ENCODE data around the gene SERPIND1. TPM values are rescaled to one million over a fixed set of nuclear protein-coding genes. Genes with fewer than 3 reads are reported as not detected.

Gene SERPIND1
- total and polyA plus RNA-seq, 2 of the 8 experiments (the other 6 are each of a cell fraction or from before 2014, with no cell fraction given) = not detected

DNA sequence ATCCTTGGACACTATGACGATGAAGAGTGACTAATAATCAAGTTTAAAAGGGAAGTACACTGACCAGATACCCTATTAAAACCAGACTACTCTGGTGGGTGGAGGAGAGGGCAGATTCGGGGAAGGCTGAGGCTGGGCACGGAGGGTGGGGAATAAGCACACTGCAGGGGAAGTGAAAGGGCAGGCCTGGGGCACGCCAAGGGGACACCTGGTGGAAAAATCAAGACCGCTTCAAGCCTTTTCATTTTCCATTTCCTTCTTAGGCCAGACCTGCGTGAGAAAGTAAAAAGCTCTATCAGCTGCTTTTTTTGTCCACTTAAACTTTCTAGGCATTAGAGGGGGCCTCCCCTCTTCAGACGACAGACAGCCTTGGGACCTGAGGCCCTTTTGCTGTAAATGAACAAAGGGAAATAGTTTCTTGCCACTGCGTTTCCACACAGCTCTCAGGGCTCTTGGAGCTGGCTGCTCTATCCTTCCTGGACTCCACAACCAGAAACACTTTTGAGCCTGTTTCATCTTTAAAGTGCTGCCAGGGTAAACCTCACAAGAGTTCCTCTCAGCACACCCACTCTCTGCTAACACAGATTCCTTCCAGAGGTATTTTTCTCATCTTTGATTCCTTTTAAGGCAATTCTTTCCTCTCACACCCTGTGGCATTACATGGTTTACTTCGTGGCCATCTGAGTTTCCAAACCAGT, 25.0 kb upstream of the SERPIND1 start:
- ChIA-PET CTCF (ENCODE audit: partially characterized antibody) (interaction anchor here (1.2 to 3.8 kb wide), 2 partner anchors 10 to 35 kb away, joined by 5 to 24 read pairs; no protein-coding TSS in a partner anchor), POLR2A (ENCODE audit: partially characterized antibody) (no interaction called here)
- Histone ChIP-seq H3K23ac (ENCODE audit: insufficient read length) (no peak overlapping the region), H3K4me2 (ENCODE audit: insufficient read depth in 1 of 2, low read depth in 2 of 2, low read length in 2 of 2) (no peak overlapping the region), H2BK15ac (ENCODE audit: low read length) (no peak overlapping the region), H3K23me2 (ENCODE audit: low read depth, low read length) (no peaks in the 10 kb centered on the region), H3K79me2 (ENCODE audit: control insufficient read depth in 1 of 2, insufficient read depth in 2 of 2, low read length in 2 of 2) (no peaks in the 10 kb centered on the region), H3K27me3 (replicated peaks in 1 of 4; ENCODE audit: control insufficient read depth in 3 of 4, extremely low read depth in 1 of 4, insufficient read depth in 3 of 4, low read length in 3 of 4) (no peaks in the 10 kb centered on the region), H2BK120ac (replicated peaks; ENCODE audit: low read depth, low read length) (no peak overlapping the region), H3K56ac (replicated peaks; ENCODE audit: insufficient read length, low read depth, low read length) (no peak overlapping the region), H3K4me1 (replicated peaks in 1 of 4; ENCODE audit: control insufficient read depth in 3 of 4, insufficient read depth in 4 of 4, low read length in 3 of 4) (no peaks in the 10 kb centered on the region), H3K4me3 (ENCODE audit: extremely low read depth in 1 of 4, insufficient read depth in 2 of 4, low read depth in 3 of 4, low read length in 4 of 4) (no peak overlapping the region), H3K27ac (ENCODE audit: low read depth, low read length) (no peak overlapping the region), H2BK20ac (ENCODE audit: low read length) (no peak overlapping the region), H3K36me3 (ENCODE audit: control insufficient read depth in 2 of 4, insufficient read depth in 4 of 4, low read length in 3 of 4) (no peaks in the 10 kb centered on the region; a peak in 1 of 8 replicates), H4K8ac (ENCODE audit: extremely low read depth, insufficient read depth, low read length) (no peak overlapping the region), H4K20me1 (replicated peaks in 1 of 2; ENCODE audit: control insufficient read depth in 1 of 2, insufficient read depth in 2 of 2, low read length in 2 of 2) (peaks cover 2 to 8% of the 10 kb centered on the region in 2 experiments), H3K14ac (ENCODE audit: insufficient read length) (no peak overlapping the region), H3K9me3 (ENCODE audit: insufficient read depth in 2 of 2, low read depth in 1 of 2, low read length in 1 of 2) (no peaks in the 10 kb centered on the region), H3K4ac (replicated peaks; ENCODE audit: insufficient read length, low read depth, low read length) (no peak overlapping the region), H4K91ac (replicated peaks; ENCODE audit: insufficient read length, low read length) (no peak overlapping the region), H3K9ac (replicated peaks in 1 of 4; ENCODE audit: extremely low read depth in 1 of 4, low read depth in 3 of 4, low read length in 3 of 4) (no peak overlapping the region), H2AK5ac (ENCODE audit: low read depth, low read length) (no peak overlapping the region), H2BK12ac (ENCODE audit: low read depth, low read length) (no peak overlapping the region), H3K18ac (ENCODE audit: extremely low read depth, low read length) (no peak overlapping the region), H2BK5ac (ENCODE audit: low read depth, low read length) (no peak overlapping the region), H4K5ac (ENCODE audit: insufficient read length, low read depth, low read length) (no peak overlapping the region), H2AFZ (ENCODE audit: low read length) (no peak overlapping the region), H3K79me1 (ENCODE audit: low read depth, low read length) (no peaks in the 10 kb centered on the region)
- FAIRE-seq = no peak
- WGBS, 2 experiments (ENCODE audit: extremely low coverage in 1 of 2, insufficient coverage in 1 of 2, insufficient read length in 1 of 2, insufficient replicate concordance in 2 of 2, low coverage in 1 of 2, low lambda C conversion rate in 2 of 2, missing lambda C conversion rate in 1 of 2) = 89% methylated on average over 9 of the region's 9 CpGs; no CpG with 5 or more reads in 1 of the 2 experiments
- no peak for DNase-seq (ENCODE audit: low read depth in 1 of 2, low spot score in 2 of 2)
- TF ChIP-seq ATF2 (IDR thresholded peaks at IDR 0.05; ENCODE audit: low read length) (no peak), EP300 (IDR thresholded peaks at IDR 0.05; ENCODE audit: borderline replicate concordance in 1 of 2, low read depth in 2 of 2, low read length in 2 of 2) (no peak), CTBP2 (IDR thresholded peaks at IDR 0.05; ENCODE audit: borderline replicate concordance, insufficient read depth, insufficient read length, low read length) (no peak), PHF8 (conservative IDR thresholded peaks at IDR 0.05; ENCODE audit: low read depth, low read length) (no peak), BACH1 (IDR thresholded peaks at IDR 0.05; ENCODE audit: low read length) (no peak), POU5F1 (IDR thresholded peaks at IDR 0.05; ENCODE audit: low read depth, low read length) (no peak), CHD1 (IDR thresholded peaks at IDR 0.05; ENCODE audit: low read depth, low read length) (no peak), EGR1 (IDR thresholded peaks at IDR 0.05; ENCODE audit: borderline replicate concordance, low read depth, low read length) (no peak), JUND (IDR thresholded peaks at IDR 0.05; ENCODE audit: low read length) (no peak), POLR2AphosphoS5 (IDR thresholded peaks at IDR 0.05; ENCODE audit: low read depth, low read length) (no peak)
- TF ChIP-seq, protein P1, sequence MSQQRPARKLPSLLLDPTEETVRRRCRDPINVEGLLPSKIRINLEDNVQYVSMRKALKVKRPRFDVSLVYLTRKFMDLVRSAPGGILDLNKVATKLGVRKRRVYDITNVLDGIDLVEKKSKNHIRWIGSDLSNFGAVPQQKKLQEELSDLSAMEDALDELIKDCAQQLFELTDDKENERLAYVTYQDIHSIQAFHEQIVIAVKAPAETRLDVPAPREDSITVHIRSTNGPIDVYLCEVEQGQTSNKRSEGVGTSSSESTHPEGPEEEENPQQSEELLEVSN (IDR thresholded peaks at IDR 0.05) = no peak

All from H1 (cell line).